ENCODE measurements around the gene PCK1. TPM values are rescaled to one million over a fixed set of nuclear protein-coding genes. Genes with fewer than 3 reads are reported as not detected.

PCK1 gene
- total RNA-seq, 2 experiments from 2014 or later: not detected

GRCh38 chr20:57559658-57560553 lies 1.0 kb upstream of the PCK1 start:
- Mint-ChIP-seq H3K27me3 (peaks cover 37% of the 10 kb centered on the region), H3K4me1 (no peaks in the 10 kb centered on the region), H3K9me3 (ENCODE audit: low read depth) (no peaks in the 10 kb centered on the region), H3K4me3 (no peak overlapping the region), H3K27ac (no peak overlapping the region), H3K36me3 (no peaks in the 10 kb centered on the region)
- no peak for ATAC-seq
- no peak for DNase-seq
- CTCF ChIA-PET: interaction anchor here (1.5 kb wide), 1 partner anchor 61 kb away, joined by 3 read pairs; no protein-coding TSS in a partner anchor

- Mint-ChIP-seq H3K36me3 (no peaks in the 10 kb centered on the region), H3K27me3 (peaks cover 30% of the 10 kb centered on the region), H3K4me1 (no peaks in the 10 kb centered on the region), H3K9me3 (ENCODE audit: low read depth) (no peaks in the 10 kb centered on the region), H3K27ac (no peak overlapping the region), H3K4me3 (no peak overlapping the region)
- CTCF ChIA-PET: interaction anchor here (1.5 kb wide), 1 partner anchor 63 kb away, joined by 3 read pairs; no protein-coding TSS in a partner anchor
- no peak for ATAC-seq
- no peak for DNase-seq
Measured at GRCh38 chr20:57561356-57562279, 708 bp downstream of the PCK1 start.

GRCh38 chr20:57562541-57563465 lies 1.9 kb downstream of the PCK1 start:
- H3K9me3 Mint-ChIP-seq (ENCODE audit: low read depth): no peaks in the 10 kb centered on the region
- DNase-seq (no peak), ATAC-seq (no peak)
- no peaks in the 10 kb centered on the region for H3K36me3 Mint-ChIP-seq
- H3K4me3 Mint-ChIP-seq: no peak overlapping the region
- H3K4me1 Mint-ChIP-seq: no peaks in the 10 kb centered on the region
- H3K27ac Mint-ChIP-seq: no peak overlapping the region
- peaks cover 29% of the 10 kb centered on the region for H3K27me3 Mint-ChIP-seq
- CTCF ChIA-PET: no interaction called here

- Mint-ChIP-seq H3K9me3 (ENCODE audit: low read depth) (no peaks in the 10 kb centered on the region), H3K4me1 (no peaks in the 10 kb centered on the region), H3K27ac (no peak overlapping the region), H3K27me3 (peaks cover 26% of the 10 kb centered on the region), H3K36me3 (no peaks in the 10 kb centered on the region), H3K4me3 (no peak overlapping the region)
- CTCF ChIA-PET: no interaction called here
- ATAC-seq (no peak), DNase-seq (no peak)
Measured at GRCh38 chr20:57563522-57563921, 2.6 kb downstream of the PCK1 start.

GRCh38 chr20:57564180-57564802 lies 3.4 kb downstream of the PCK1 start:
- H3K4me3 Mint-ChIP-seq: no peak overlapping the region
- CTCF ChIA-PET: no interaction called here
- DNase-seq: no peak
- ATAC-seq: no peak
- H3K9me3 Mint-ChIP-seq (ENCODE audit: low read depth): no peaks in the 10 kb centered on the region
- no peak overlapping the region for H3K27ac Mint-ChIP-seq
- no peaks in the 10 kb centered on the region for H3K4me1 Mint-ChIP-seq
- peaks cover 23% of the 10 kb centered on the region for H3K27me3 Mint-ChIP-seq
- H3K36me3 Mint-ChIP-seq: no peaks in the 10 kb centered on the region

GRCh38 chr20:57564951-57565642 lies 4.2 kb downstream of the PCK1 start:
- Mint-ChIP-seq H3K36me3 (no peaks in the 10 kb centered on the region), H3K9me3 (ENCODE audit: low read depth) (no peaks in the 10 kb centered on the region), H3K4me1 (no peaks in the 10 kb centered on the region), H3K27me3 (peaks cover 18% of the 10 kb centered on the region), H3K4me3 (no peak overlapping the region), H3K27ac (no peak overlapping the region)
- CTCF ChIA-PET: no interaction called here
- DNase-seq (no peak), ATAC-seq (no peak)

- CTCF ChIA-PET: no interaction called here
- ATAC-seq (no peak), DNase-seq (no peak)
- Mint-ChIP-seq H3K4me3 (no peak overlapping the region), H3K36me3 (no peaks in the 10 kb centered on the region), H3K9me3 (ENCODE audit: low read depth) (no peaks in the 10 kb centered on the region), H3K27me3 (peaks cover 14% of the 10 kb centered on the region), H3K4me1 (no peaks in the 10 kb centered on the region), H3K27ac (no peak overlapping the region)
Measured at GRCh38 chr20:57566399-57566798, 5.5 kb downstream of the PCK1 start.

- H3K4me3 Mint-ChIP-seq: no peak overlapping the region
- H3K36me3 Mint-ChIP-seq: no peaks in the 10 kb centered on the region
- no peak overlapping the region for H3K27ac Mint-ChIP-seq
- CTCF ChIA-PET: no interaction called here
- H3K9me3 Mint-ChIP-seq (ENCODE audit: low read depth): no peaks in the 10 kb centered on the region
- H3K4me1 Mint-ChIP-seq: no peaks in the 10 kb centered on the region
- peaks cover 14% of the 10 kb centered on the region for H3K27me3 Mint-ChIP-seq
- DNase-seq (no peak), ATAC-seq (no peak)
Measured at GRCh38 chr20:57566803-57567459, 6.0 kb downstream of the PCK1 start.

- CTCF ChIA-PET: no interaction called here
Measured at GRCh38 chr20:57567471-57568079, 6.7 kb downstream of the PCK1 start.

GRCh38 chr20:57568088-57568896 lies 7.4 kb downstream of the PCK1 start:
- Mint-ChIP-seq H3K27me3 (peaks cover 16% of the 10 kb centered on the region), H3K27ac (no peak overlapping the region), H3K4me3 (no peak overlapping the region), H3K9me3 (ENCODE audit: low read depth) (no peaks in the 10 kb centered on the region), H3K4me1 (no peaks in the 10 kb centered on the region), H3K36me3 (no peaks in the 10 kb centered on the region)
- DNase-seq (no peak), ATAC-seq (no peak)
- CTCF ChIA-PET: no interaction called here

More at GRCh38 chr20:57567471-57568079, 6.7 kb downstream of the PCK1 start:
- Mint-ChIP-seq H3K27ac (no peak overlapping the region), H3K4me1 (no peaks in the 10 kb centered on the region), H3K9me3 (ENCODE audit: low read depth) (no peaks in the 10 kb centered on the region), H3K27me3 (peaks cover 14% of the 10 kb centered on the region), H3K4me3 (no peak overlapping the region), H3K36me3 (no peaks in the 10 kb centered on the region)
- DNase-seq (no peak), ATAC-seq (no peak)

- no peak overlapping the region for H3K4me3 Mint-ChIP-seq
- H3K27me3 Mint-ChIP-seq: peaks cover 23% of the 10 kb centered on the region
- H3K36me3 Mint-ChIP-seq: no peaks in the 10 kb centered on the region
- H3K4me1 Mint-ChIP-seq: no peaks in the 10 kb centered on the region
- ATAC-seq (no peak), DNase-seq (no peak)
- CTCF ChIA-PET: interaction anchor here (0.9 kb wide), 1 partner anchor 26 kb away, joined by 3 read pairs; no protein-coding TSS in a partner anchor
- no peak overlapping the region for H3K27ac Mint-ChIP-seq
- no peaks in the 10 kb centered on the region for H3K9me3 Mint-ChIP-seq (ENCODE audit: low read depth)
Measured at GRCh38 chr20:57568960-57569359, 8.1 kb downstream of the PCK1 start.

Data from activated CD8-positive, alpha-beta memory T cell treated with anti-CD3 and anti-CD28 coated beads, Interleukin-2, amount 10 ng/mL, durations not matched to agents 7 days and 5 days (primary cell).